GM18526 (cell line): ENCODE results near the gene RAB8B.

Experiments used
- POLR2A ChIP-seq: IDR thresholded peaks from 3 replicates; pipeline ENCODE4 v1.6.1; 2011; ENCODE audit not compliant: insufficient read length; ENCODE audit errors: extremely low read depth

RAB8B gene

GRCh38 chr15:63172851-63173451 lies 16.5 kb upstream of the RAB8B start:
- no peak for TF ChIP-seq POLR2A

DNA sequence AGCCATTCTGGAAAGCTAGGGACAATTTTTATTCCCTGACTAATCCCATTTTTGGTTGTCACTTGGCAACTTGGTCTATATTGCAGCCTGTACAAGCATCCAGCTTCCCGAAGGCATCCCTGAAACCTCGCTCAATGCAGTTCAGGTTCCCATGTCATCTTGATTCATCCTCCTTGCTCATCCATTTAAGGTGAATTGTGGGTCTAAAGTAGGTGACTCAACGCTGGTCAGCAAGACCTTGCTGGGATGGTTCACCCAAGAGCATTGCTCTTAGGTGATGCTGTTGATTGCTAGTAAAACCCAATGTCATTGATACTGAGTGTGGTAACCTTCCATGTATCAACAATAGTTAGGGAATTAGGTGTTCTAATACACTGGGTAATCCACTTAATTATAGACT lies 13.1 kb upstream of the RAB8B start:
- no peak for TF ChIP-seq POLR2A

DNA sequence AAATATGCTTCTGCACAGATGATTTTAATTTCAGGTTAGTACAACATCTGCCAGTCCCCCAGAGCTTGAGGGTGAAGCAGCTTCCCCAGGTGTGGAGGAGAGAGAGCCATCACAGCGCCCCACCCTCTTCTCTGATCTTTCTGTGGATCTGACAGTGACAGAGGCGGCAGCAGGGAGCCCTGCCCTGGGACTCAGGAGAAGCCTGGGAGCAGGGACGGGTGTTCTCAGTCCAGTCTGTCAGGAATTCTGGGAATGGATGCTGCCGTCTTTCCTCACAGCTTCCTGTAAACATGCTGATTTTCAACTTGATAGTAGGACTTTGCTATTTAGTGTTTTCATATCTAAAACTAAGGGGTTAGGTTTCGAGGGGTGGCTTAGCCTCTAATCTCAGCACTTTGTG lies 11.4 kb upstream of the RAB8B start:
- no peak for TF ChIP-seq POLR2A

GRCh38 chr15:63180746-63181145 lies 8.7 kb upstream of the RAB8B start:
- TF ChIP-seq POLR2A = no peak

GRCh38 chr15:63181648-63182047 lies 7.8 kb upstream of the RAB8B start:
- no peak for TF ChIP-seq POLR2A

DNA sequence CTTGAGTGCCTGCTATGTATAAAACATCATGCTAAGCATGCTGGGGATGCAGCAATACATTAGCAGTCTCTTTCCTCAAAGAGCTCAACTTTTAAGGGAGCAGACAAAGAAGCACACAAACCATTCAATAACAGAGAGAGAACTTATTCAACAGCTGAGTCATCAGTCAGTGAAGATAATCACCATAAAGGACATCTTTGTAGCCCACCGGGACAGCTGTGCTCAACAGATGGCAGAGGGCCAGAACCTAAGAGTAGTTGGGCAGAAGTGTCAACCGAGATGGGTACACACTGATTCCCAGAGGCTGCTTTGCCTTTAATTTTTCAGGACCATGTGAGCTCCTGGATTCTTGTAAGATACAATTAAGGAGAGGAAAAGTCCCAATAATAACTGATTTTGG lies 4.2 kb upstream of the RAB8B start:
- TF ChIP-seq POLR2A = no peak

GRCh38 chr15:63186065-63186464 lies 3.3 kb upstream of the RAB8B start:
- TF ChIP-seq POLR2A = no peak

- TF ChIP-seq POLR2A = no peak
These were observed 1.7 kb upstream of the RAB8B start for GRCh38 chr15:63187589-63188226.

GRCh38 chr15:63188247-63188925 lies 1.0 kb upstream of the RAB8B start:
- no peak for TF ChIP-seq POLR2A

GRCh38 chr15:63189941-63190768 lies 749 bp downstream of the RAB8B start:
- TF ChIP-seq POLR2A = no peak

- no peak for TF ChIP-seq POLR2A
These were observed 1.6 kb downstream of the RAB8B start for GRCh38 chr15:63190769-63191649.

DNA sequence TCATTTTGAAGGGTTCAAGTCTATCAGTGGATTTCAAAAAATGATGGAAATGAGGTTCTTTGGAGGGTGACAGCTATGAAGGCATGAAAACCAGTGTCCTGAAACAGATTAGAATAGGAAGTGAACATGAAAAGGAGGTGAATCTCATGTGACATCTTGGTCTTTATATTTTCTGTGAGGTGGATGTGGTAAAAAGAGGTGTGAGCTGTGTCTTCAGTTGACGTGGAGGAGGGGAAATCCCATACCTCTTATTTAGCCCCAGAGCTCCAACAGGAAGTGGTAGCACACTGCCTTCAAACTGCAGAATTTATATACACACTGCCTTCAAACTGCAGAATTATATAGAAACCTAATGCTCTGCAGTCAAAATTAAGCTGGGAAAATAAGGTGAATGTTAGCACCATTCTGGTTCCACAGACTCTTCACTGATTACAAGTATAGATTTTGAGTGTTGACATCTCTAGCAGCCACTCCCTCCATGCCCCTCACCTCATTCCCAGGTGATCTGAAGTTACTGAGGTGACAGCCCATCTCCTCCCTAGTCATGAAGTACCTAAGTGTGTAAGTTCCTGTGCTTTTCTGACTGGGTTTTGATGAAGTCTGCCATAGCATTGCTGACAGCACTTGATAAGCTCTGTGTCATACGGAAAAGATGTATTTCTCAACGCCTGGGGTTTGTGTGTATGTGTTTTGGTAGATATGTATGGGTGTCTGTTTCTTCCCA lies 2.7 kb downstream of the RAB8B start:
- no peak for TF ChIP-seq POLR2A

DNA sequence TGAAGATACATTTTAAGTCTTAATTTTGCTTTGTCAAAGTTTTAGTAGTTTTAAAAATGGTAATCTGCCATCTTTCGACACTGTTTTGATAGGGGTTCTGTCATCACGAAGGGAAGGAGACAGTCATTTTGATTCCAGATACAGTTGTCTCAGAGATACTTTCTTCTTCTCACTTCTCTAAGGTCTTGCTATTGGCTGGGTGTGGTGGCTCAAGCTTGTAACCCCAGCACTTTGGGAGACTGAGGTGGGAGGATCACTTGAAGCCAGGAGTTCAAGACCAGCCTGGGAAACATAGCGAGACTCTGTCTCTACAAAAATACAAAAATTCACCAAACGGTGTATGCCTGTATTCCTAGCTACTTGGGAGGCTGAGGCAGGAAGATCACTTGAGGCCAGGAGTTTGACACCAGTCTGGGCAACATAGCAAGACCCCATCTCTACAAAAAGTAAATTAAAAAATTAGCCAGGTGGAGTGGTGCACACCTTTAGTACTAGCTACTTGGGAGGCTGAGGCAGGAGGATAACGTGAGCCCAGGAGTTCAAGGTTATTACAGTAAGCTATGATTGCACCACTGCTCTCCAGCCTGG lies 3.3 kb downstream of the RAB8B start:
- no peak for TF ChIP-seq POLR2A

DNA sequence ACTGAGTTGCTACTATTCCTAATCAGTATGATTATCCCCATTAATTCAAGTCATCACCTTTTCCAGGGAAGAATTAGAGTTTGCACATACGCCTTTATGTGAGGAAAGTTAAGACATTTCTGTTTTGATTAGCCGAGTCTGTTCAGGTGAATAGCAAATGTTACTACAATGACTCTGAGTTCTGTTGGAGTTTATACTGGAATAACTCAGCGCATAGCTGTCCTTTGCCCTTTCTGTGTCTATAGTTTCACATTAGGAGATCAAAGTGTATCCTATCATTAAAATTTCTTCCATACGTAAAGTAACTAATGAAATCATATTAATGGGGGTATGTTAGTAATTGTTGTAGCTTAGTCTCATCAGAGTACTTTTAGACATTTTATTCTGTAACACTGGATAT lies 4.9 kb downstream of the RAB8B start:
- no peak for TF ChIP-seq POLR2A
